HG02938 (cell line): Measurements from ENCODE around the gene LRRN2.
"Not testable (repeated sequence)": the region's sequence is repeated elsewhere in the genome, so short reads cannot be mapped to it uniquely, and the experiment has no call there.

Source experiments
- ATAC-seq: cut with Tn5 transposase; IDR thresholded peaks from one replicate; pipeline ENCODE4 v1.9.1; 2021; ENCODE audit warnings: mild to moderate bottlenecking, moderate library complexity; ENCODE audit not compliant: unreplicated experiment

The LRRN2 gene

GRCh38 chr1:204685236-204686006, at the start of gene LRRN2:
Gene LRRN2, minus strand, starts transcription at chr1:204685738. Its CDS starts 65,746 bp downstream, at chr1:204619992.
- ATAC-seq: no peak

DNA sequence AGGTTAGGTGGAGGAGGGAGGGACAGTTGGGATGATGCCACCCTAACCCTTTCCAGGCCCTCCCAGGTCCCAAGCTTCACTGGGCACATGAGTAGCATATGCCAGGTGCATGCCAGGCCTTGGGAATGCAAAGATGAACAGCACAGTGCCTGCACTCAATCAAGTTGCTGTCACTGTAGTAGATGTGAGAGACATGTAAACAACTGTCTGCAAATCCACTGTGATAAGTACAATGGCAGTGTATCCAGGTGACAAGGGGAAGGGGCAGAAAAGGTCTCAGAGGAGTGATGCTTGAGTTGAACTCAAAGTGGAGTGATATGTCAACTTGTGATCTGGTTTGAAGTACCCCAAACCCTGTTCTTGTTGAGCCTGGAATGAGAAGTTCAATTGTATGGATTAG, 49.5 kb upstream of the LRRN2 start:
- no peak for ATAC-seq

GRCh38 chr1:204733869-204734596, 48.5 kb upstream of the LRRN2 start:
- no peak for ATAC-seq

DNA sequence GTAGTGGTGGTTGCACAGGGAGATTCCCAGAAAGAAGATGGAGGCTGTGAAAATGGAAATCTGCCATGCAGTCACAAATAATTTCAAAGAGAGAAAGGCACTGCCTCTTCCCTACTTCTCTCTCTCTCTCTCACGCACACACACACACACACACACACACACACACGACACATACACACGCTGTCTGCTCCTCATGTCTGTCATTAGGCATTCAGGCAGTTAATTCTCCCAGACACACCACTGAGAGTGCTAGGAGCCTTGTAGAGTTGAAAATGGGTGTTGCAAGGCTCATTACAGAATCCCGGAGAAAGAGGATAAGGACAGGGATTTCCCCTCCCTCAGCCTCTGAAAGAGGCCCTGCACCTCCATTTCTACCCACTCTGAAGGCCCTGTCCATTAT, 47.8 kb upstream of the LRRN2 start:
- no peak for ATAC-seq

DNA sequence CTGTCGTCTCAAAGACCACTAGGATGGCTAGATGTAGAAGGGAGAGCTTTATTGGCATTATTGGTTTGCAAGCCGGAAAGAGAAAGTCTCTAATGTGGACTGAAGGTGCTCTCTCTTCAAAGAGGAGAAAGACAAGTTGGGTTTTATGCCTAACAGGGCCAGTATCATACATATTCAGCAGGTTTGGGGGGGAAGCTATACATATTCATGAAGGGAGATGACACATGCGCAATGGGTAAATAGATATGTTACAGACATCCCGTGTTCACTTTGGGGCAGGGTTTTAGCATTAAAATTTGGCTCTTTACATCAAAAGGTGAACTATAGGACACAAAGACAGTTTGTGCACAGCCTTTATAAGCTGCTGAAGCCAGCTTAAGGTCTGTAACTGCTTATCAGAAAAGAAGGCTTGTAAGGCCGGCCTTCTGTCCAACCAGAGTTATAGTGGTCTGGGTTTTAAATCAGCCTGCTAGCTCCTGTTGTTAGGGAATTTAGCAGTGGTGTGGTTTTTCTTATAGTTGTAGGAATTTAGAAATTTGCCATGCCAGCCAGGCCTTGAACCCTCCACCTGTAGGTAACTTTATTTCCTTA, 46.5 kb upstream of the LRRN2 start:
- no peak for ATAC-seq

- no peak for ATAC-seq
Observed at GRCh38 chr1:204731509-204731908, 46.0 kb upstream of the LRRN2 start.

GRCh38 chr1:204730826-204731459, 45.4 kb upstream of the LRRN2 start:
- ATAC-seq: no peak

- no peak for ATAC-seq
Observed at GRCh38 chr1:204729516-204729915, 44.0 kb upstream of the LRRN2 start.

- no peak for ATAC-seq
Observed at GRCh38 chr1:204728456-204728855, 42.9 kb upstream of the LRRN2 start.

DNA sequence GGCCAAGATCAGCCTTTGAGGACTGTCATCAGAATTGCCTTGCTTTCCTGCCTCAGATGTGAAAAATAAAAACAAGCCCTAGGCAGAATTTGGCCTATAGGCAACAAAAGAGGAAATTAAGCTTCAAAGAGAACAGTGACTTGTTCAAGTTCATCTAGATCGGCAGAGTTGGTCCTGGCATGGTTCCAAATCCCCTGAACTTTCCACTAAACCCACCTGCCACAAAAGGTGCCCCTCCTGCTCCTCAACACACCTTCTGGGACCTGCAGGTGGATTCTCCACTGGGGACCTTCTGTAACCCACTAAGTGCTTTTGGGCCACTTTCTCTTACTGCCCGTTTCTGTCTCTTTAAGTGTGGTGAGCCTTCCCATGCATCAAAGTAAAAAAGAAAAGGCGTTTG, 42.5 kb upstream of the LRRN2 start:
- ATAC-seq: no peak

- not testable (repeated sequence) for ATAC-seq
Observed at GRCh38 chr1:204727438-204727837, 41.9 kb upstream of the LRRN2 start.

GRCh38 chr1:204726478-204726877, 40.9 kb upstream of the LRRN2 start:
- no peak for ATAC-seq

- no peak for ATAC-seq
Observed at GRCh38 chr1:204725821-204726448, 40.4 kb upstream of the LRRN2 start.

DNA sequence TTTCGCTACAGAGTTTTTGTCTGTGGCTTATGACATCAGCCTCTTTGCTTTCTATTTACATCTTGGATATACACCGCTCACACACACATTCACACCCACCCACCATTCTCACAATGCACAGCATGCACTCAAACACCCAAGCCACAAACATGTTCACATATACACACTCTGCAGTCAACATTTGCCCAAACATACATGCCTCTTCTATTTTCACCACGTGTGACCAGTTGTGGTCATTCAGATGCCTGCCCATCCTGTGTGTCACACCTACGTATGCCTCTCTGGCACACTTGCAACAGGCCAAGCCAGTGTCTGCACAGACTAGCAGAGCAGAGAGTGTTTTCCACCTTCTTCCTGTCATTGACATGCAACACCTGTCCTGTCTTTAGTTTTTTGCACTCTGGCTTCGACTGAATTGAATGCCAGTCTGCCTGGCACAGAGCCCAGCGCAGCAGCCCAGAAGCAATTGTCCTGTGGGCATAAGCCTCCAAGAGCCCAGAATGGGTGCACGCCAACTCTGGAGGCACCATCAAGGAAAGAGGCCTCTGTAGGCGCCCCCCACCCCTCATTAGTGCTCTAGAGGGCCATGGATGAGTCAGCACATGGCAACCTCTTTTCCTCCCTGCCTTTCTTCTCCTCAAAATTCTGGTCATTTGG, 37.7 kb upstream of the LRRN2 start:
- ATAC-seq: no peak

- no peak for ATAC-seq
Observed at GRCh38 chr1:204721373-204722055, 36.0 kb upstream of the LRRN2 start.

- no peak for ATAC-seq
Observed at GRCh38 chr1:204716660-204717059, 31.1 kb upstream of the LRRN2 start.

DNA sequence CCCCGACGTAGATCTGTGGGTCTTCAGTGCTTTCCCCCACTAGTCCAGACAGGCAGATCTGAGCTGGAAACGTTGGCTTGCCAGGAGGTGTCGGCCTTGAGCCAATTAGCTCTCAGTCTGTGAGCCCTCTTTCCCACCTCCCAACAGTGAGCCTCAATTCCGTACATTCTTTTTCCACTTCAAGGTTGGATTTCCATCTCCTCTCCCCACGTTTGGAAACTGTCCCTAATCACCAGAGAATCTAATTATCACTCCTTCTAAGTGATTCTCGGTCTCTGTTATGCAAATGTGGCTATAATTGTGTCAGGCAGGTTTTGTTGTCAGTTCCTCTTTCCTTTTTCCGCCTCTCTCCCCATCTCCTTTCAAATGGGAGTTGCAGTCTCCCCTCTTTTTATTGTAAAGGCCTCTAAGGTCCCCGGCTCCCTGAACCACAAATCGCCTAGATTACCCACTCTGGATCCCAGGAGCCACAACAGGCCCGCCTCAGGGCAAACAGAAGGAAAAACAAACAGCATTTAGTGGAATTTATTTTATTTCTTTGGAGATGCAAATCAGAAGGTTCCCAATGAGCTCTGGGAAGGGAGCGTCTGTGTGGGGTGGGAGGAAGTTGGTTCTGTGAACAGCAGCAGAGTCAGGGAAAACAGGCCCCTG, 29.4 kb upstream of the LRRN2 start:
- ATAC-seq: no peak

GRCh38 chr1:204714194-204714860, 28.8 kb upstream of the LRRN2 start:
- no peak for ATAC-seq

DNA sequence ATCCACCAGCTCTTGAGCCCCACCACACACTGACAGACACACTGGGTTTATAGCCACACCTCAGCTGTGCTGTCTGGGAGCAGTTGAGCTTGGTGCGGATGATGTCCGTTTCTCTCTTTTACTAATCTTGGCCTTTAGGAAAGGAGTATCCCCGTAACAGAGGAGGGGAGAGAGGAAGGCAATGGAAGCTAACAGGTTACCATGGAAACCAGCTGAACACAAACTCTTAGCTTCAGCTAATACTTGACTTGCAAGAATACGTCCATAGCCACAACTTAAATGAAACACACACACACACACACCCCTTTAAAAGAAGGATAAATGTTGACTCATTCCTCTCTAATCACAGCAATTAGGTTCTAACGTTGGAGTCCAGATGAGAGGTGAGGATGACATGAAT, 28.0 kb upstream of the LRRN2 start:
- no peak for ATAC-seq
